NCI-H460 (cell line): Measurements from ENCODE around the gene NRXN3. TPM values are rescaled to one million over a fixed set of nuclear protein-coding genes. Genes with fewer than 3 reads are reported as not detected.

ENCODE experiments used
- DNase-seq: peaks from one replicate; pipeline ENCODE4 v3.0.0-alpha.2; 2016; ENCODE audit warnings: low read depth; ENCODE audit errors: extremely low read depth
- total RNA-seq: library from RNA; depleted of rRNA; stranded (reverse); fragments of >200 nt; shearing (Covaris generic); gene quantifications from 2 replicates; pipeline ENCODE4 v1.2.3, GENCODE V29; 2014

Gene NRXN3
- total RNA-seq, 1 experiment from 2014 or later, result 6.6 TPM

DNA sequence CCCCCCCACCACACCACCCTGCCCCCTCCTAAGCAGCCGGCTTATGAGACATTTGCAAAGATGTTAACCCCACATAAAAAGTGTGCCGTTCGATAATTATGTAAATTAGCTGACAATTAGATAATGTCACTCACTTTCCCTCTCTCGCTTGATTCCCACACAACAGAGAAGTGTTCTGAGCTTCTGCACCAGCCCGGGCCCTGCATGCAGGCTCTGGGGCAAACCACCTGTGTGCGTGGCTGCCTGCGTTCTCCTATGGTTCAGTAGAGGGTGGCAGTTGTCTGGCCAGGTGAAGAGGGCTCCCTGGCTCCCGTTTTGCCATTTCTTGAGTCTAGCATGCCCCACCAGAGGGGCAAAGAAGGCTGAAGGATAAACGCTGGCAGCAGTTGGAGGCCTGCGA lies 68.0 kb downstream of the NRXN3 start:
- DNase-seq, result no peak

DNA sequence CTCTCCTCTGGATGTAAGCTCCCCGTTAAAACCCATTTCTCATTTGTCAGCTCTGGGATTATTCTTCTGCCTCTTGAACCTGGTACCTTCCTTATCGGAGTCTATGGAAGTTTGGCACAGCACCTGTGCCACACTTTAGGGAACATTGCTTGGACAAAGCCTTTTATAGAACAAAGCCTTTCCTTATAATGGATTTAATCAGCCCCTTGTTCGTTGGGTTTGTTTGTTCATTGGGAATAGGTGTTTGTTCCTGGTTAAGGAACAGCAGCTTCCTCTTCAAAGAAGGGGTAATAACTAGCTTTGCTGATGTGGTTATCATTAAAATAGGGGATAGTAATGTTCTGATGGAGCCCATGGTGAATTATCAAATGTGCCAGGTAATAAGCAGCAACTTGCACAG lies 70.4 kb downstream of the NRXN3 start:
- DNase-seq, result no peak

GRCh38 chr14:78242086-78242485 lies 71.9 kb downstream of the NRXN3 start:
- DNase-seq, result no peak

- no peak for DNase-seq
Observed at GRCh38 chr14:78243187-78243586, 73.0 kb downstream of the NRXN3 start.

GRCh38 chr14:78245238-78245637 lies 75.1 kb downstream of the NRXN3 start:
- DNase-seq, result no peak

DNA sequence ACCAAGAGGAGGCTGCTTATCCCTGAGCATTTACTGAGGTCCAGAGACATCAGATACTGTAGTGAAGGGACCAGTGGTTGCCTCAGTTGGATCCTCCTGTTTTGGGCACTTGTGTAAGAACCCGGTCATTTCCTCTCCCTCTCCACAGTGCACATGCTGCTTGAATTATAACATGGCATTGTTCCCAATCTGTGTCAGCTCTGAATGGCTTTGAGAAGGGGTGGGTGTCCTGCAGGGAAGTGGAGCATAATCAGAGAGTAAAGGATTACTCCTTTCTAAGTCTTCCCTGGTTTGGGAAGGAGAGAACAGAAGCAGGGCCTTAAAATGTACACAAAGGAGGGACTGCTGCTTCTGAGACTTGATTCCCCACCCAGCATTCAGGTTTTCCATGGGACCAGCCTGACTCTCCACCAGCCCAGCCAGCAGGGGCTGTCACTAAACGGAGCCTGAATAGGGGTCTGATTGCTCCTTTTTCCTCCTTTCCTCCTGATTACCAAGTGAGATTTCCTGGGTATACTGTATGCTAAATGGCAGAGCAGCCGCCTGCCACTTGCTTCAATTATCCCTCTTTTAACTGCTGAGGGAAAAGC lies 78.4 kb downstream of the NRXN3 start:
- no peak for DNase-seq

DNA sequence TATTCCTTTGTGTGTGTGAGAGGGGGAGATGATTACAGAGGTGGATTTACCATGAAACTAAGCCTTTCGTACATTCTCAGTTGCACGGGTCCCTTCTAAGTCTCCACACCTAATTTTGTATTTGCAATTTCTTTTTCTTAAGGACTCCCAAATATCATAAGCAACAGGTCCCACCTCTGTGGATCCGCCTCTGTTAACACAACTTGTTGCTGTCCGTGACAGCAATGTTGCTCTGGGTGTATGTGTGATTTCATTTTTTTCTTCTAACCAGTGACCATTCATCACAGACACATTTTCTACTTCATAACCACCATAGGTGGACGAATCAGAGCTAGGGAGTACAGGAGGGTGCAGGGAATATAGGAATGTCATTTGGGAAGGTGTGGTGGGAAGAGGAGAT lies 81.1 kb downstream of the NRXN3 start:
- no peak for DNase-seq

DNA sequence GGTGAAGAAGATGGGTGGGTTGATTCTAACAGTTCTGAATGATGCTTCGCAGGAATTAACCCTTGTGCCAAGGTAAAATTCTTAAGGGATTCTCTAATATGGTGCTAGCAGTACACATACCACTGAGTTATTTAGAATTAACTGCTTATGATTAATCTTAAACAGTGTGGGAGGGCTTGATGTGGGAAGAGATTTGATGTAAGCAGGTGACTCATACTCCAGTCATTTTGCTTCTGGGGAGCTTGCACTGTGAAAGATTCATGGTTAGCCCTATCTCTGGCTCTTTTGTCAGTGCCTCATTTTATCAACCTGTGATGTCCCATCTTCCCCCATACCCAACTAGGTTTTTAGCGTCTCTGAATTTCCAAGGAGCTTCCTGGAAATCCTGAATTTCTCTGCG lies 83.8 kb downstream of the NRXN3 start:
- DNase-seq, result no peak

GRCh38 chr14:78254911-78255461 lies 84.8 kb downstream of the NRXN3 start:
- no peak for DNase-seq

DNA sequence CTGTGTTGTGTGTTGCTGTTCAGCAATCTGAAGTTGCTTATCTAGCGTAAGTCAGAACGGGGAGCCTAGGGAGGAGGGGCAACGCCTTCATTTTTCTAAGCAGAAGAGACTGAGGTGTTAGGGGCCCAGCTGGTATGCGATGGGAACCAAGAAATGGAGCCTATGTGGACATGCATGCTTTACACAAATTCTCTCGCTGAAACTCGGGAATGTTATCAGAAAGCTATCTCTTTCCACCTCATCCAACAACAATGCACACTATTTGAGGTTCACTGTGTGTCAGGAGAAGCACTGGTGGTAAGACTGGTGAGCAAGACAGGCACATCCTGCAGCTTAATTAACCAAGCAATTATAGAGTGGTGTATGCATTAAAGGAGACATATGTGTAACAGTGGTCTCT lies 89.7 kb downstream of the NRXN3 start:
- DNase-seq, result no peak

GRCh38 chr14:78278464-78279250 lies 108.5 kb downstream of the NRXN3 start:
- DNase-seq, result no peak

DNA sequence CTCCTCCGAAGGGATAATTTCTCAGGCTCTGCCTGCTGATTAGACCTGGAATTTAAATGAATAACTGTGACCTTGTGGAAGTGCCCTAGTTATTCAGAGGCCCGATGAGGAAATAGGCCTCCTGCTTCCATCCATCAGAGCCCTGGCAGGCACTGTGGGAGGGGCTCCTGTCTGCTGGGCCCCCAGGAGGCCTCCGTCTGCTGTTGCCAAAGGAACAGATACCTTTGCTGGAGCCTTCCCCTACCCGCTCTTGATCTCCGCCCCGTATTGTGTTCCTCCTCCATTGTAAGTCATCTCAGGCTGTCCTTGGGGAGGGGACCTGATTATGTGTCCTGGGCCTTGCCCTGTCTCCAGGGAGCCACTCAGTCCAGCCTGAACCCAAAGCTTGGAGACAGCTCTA lies 112.3 kb downstream of the NRXN3 start:
- DNase-seq, result no peak

- no peak for DNase-seq
Observed at GRCh38 chr14:78286210-78286609, 116.0 kb downstream of the NRXN3 start.

DNA sequence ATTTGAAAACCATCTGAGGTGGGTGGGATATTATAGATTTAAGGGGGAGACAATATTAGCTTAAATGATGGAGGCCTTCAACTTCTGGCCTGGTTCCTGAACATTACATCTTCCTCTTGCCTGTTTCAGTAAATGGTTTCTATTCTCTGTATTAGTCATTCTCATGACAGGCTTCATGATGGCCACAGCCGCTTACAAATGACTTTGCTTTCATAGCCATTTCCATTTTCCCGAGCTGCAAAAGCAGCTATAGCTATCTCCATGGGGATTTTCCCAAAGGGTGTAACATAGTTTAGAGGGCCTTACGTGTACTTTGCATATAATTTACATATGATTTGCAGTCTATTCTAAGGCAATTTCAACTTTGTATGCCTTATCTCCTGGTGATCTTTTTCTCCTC lies 121.8 kb downstream of the NRXN3 start:
- DNase-seq, result no peak

GRCh38 chr14:78297858-78298257 lies 127.7 kb downstream of the NRXN3 start:
- DNase-seq, result no peak

DNA sequence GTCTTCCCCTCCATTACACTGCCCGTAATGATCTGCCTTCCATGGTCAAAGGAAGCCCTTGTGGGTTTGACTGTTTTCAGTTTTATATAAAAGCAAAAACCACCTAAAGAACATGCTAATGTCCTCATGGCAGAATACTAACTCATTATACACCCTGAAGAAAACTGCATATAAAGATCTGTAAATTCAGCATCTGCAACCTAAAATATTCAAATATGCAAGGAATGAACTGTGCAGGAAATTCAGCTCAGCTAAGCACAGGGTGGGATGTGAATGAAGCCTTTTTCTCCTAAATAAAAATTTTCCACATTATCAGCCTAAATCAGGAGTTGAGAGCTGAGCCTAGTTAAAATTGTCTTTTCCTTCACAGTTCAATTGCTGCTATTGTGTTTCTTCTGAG lies 128.1 kb downstream of the NRXN3 start:
- no peak for DNase-seq

DNA sequence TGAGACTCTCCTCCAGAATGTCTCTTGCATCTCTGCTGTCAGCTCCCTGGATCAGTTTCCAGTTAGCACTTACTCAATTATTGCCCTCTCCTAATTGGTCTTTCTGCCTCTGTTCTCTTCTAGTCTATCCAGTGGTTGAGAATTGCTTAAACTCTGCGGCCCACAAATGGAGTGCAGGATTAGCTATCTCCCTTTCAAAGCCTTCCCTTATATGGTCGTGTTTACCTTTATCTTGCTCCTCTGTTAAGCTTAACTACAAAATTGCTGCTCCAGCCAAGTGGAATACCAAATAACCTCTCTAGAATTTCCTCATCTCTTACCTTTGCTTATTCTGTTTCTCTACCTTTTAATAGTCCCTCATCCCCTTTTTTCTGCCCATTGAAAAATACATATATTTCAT lies 132.7 kb downstream of the NRXN3 start:
- no peak for DNase-seq

- DNase-seq, result no peak
Observed at GRCh38 chr14:78307671-78308070, 137.5 kb downstream of the NRXN3 start.

DNA sequence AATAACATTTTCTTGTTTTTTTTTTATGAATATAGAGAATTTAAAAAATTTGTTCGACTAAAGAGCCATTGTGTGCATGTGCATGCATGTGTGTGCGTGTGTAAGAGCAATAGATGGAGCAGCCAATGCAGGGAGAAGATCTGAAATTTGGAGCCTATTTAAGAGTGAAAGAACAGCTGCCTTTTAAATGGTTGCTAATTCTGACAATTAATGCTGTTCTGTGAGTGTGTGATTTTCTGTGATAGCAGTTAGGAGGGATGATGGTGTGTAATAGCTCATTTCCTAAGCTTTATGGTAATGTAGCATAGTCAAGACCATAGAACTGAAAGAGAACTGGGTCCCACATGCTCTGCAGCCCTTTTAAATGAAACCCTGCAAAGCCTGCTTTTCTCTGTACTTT lies 137.9 kb downstream of the NRXN3 start:
- no peak for DNase-seq

GRCh38 chr14:78310272-78310671 lies 140.1 kb downstream of the NRXN3 start:
- DNase-seq, result no peak

DNA sequence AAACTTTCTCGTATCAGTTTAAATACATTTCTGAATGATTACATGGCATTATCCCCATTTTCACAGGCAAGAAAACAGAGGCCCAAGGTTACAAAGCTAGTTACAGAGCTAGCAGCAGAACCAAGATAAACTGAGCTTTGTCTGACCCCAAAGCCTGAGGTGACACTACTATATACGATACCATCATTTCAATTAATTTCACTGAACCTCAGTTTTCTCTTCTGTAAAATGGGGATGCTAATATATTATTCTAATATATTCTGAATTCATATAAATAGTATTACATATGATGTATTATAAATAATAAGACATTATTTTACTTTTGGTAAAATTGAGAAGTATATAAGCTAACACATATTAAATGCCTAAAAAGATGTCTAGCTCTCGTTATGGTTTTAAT lies 143.3 kb downstream of the NRXN3 start:
- DNase-seq, result no peak

DNA sequence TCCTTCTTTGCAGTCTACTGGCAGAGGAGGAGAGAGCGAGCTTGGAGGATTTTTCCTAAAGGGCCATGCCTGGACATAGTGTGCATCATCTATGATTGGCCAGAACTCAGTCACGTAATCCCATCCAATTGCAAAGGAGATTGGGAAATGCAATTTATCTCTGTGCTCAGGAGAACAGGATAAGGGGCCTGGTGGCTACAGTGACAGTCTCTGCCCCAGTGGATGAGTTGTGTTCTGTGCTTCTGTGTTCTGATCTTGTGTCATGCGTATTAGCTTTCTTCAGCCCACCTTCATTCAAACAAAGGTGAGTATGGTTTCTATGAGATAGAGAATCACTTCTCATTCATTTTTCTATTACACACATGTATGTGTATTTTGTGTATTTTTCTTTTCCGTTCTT lies 144.3 kb downstream of the NRXN3 start:
- no peak for DNase-seq
